IMR-90 (cell line): Measurements from ENCODE around the gene ARAP2. TPM values are rescaled to one million over a fixed set of nuclear protein-coding genes. Genes with fewer than 3 reads are reported as not detected.

ENCODE experiments used
- ATAC-seq: fragments of 200-7000 bp; cut with Tn5 transposase; 2 replicates; pipeline ENCODE4 v1.9.1; 2020; ENCODE audit warnings: low read depth, mild to moderate bottlenecking, moderate library complexity
- BruUV-seq: library from RNA; stranded (reverse); fragments of 400-500 nt; replicated peaks from 2 replicates; lab custom pipeline; 2021; lab: Mats Ljungman, UMichigan
- CTCF ChIA-PET: fragments of 300-600 bp; formaldehyde crosslinking; extraction: SDS; loops from one replicate; lab custom pipeline; 2021; ENCODE audit warnings: antibody characterized with exemption; lab: Yijun Ruan, JAX
- POLR2A ChIA-PET: fragments of 300-600 bp; sonication (Branson Sonifier 250); formaldehyde crosslinking; loops from one replicate; lab custom pipeline; 2022; ENCODE audit warnings: antibody characterized with exemption; ENCODE audit not compliant: unreplicated experiment; lab: Charles Lee
- DNase-seq: peaks from one replicate; pipeline ENCODE4 v3.0.0; 2013
- H2AFZ ChIP-seq: replicated peaks from 2 replicates; pipeline ENCODE3; 2013; ENCODE audit warnings: low read length, mild to moderate bottlenecking; ENCODE audit not compliant: poor library complexity
- H2AK5ac ChIP-seq: 2 replicates; pipeline ENCODE4 v1.6.1; 2013; ENCODE audit warnings: low read depth, low read length, inconsistent platforms
- H2AK9ac ChIP-seq: replicated peaks from 2 replicates; pipeline ENCODE3; 2013; ENCODE audit warnings: mild to moderate bottlenecking, low read depth, low read length, moderate library complexity; ENCODE audit not compliant: poor library complexity
- H2BK120ac ChIP-seq: 2 replicates; pipeline ENCODE4 v1.6.1; 2013; ENCODE audit warnings: low read depth, low read length, inconsistent platforms
- H2BK15ac ChIP-seq: 3 replicates; pipeline ENCODE4 v1.6.1; 2013; ENCODE audit warnings: low read depth, low read length, inconsistent platforms
- H2BK20ac ChIP-seq: 2 replicates; pipeline ENCODE4 v1.6.1; 2013; ENCODE audit warnings: low read depth, mild to moderate bottlenecking, inconsistent platforms, low read length, moderate library complexity
- H2BK5ac ChIP-seq: 2 replicates; pipeline ENCODE4 v1.6.1; 2013; ENCODE audit warnings: mild to moderate bottlenecking, low read depth, low read length, inconsistent platforms; ENCODE audit not compliant: poor library complexity, severe bottlenecking
- H3K14ac ChIP-seq: replicated peaks from 2 replicates; pipeline ENCODE4 v1.6.1; 2013; ENCODE audit warnings: low read depth, low read length, inconsistent platforms
- H3K18ac ChIP-seq: 2 replicates; pipeline ENCODE4 v1.6.1; 2013; ENCODE audit warnings: low read depth, low read length, control low read depth
- H3K23ac ChIP-seq: 2 replicates; pipeline ENCODE4 v1.6.1; 2013; ENCODE audit warnings: low read depth, low read length, inconsistent platforms
- H3K27ac ChIP-seq: 2 replicates; pipeline ENCODE4 v1.5.1; 2013; ENCODE audit warnings: mild to moderate bottlenecking, control low read depth, low read length; ENCODE audit not compliant: insufficient read depth
- H3K27me3 ChIP-seq: 2 replicates; pipeline ENCODE4 v1.6.1; 2013; ENCODE audit warnings: low read length; ENCODE audit not compliant: control insufficient read depth, insufficient read depth
- H3K36me3 ChIP-seq: 2 replicates; pipeline ENCODE4 v1.6.1; 2013; ENCODE audit warnings: low read length, mixed read lengths; ENCODE audit not compliant: control insufficient read depth, insufficient read depth
- H3K4ac ChIP-seq: 2 replicates; pipeline ENCODE4 v1.6.1; 2013; ENCODE audit warnings: low read depth, low read length, inconsistent platforms
- H3K4me1 ChIP-seq: 2 replicates; pipeline ENCODE4 v1.6.1; 2013; ENCODE audit warnings: low read length, mixed read lengths; ENCODE audit not compliant: control insufficient read depth, insufficient read depth
- H3K4me2 ChIP-seq: 2 replicates; pipeline ENCODE4 v1.6.1; 2013; ENCODE audit warnings: low read depth, mild to moderate bottlenecking, control low read depth, low read length, moderate library complexity
- H3K4me3 ChIP-seq: 2 replicates; pipeline ENCODE4 v1.5.1; 2013; ENCODE audit warnings: low read depth, mild to moderate bottlenecking, control low read depth, low read length, moderate library complexity; ENCODE audit not compliant: insufficient read depth
- H3K56ac ChIP-seq: 2 replicates; pipeline ENCODE4 v1.6.1; 2013; ENCODE audit warnings: low read length, inconsistent platforms; ENCODE audit not compliant: insufficient read depth; ENCODE audit errors: extremely low read depth
- H3K79me1 ChIP-seq, 2 experiments: 2 replicates each; pipeline ENCODE4 v1.6.1; 2013; ENCODE audit warnings: low read length in 2 of 2, inconsistent platforms in 1 of 2, low read depth in 1 of 2
- H3K9ac ChIP-seq: 2 replicates; pipeline ENCODE4 v1.6.1; 2013; ENCODE audit warnings: low read depth, low read length, control low read depth
- H3K9me1 ChIP-seq: 2 replicates; pipeline ENCODE4 v1.6.1; 2013; ENCODE audit warnings: low read length, inconsistent platforms; ENCODE audit not compliant: insufficient read depth
- H3K9me3 ChIP-seq: 2 replicates; pipeline ENCODE4 v1.6.1; 2013; ENCODE audit warnings: low read length; ENCODE audit not compliant: control insufficient read depth, insufficient read depth
- H4K20me1 ChIP-seq: 2 replicates; pipeline ENCODE4 v1.6.1; 2013; ENCODE audit warnings: low read length, inconsistent platforms; ENCODE audit not compliant: insufficient read depth
- H4K5ac ChIP-seq: 2 replicates; pipeline ENCODE4 v1.6.1; 2013; ENCODE audit warnings: mild to moderate bottlenecking, low read depth, low read length, control low read depth
- H4K8ac ChIP-seq, 2 experiments: 2 replicates each; pipeline ENCODE4 v1.6.1; 2013; ENCODE audit warnings: low read depth in 2 of 2, low read length in 2 of 2, control low read depth in 1 of 2, inconsistent platforms in 1 of 2
- H4K91ac ChIP-seq: 2 replicates; pipeline ENCODE4 v1.6.1; 2013; ENCODE audit warnings: low read depth, low read length, inconsistent platforms; ENCODE audit not compliant: insufficient read depth
- BHLHE40 ChIP-seq: fragments of 150-350 bp; IDR thresholded peaks from 2 replicates; pipeline ENCODE4 v1.6.1; 2016; ENCODE audit warnings: mild to moderate bottlenecking, low read depth, low read length
- CEBPB ChIP-seq: IDR thresholded peaks from 2 replicates; pipeline ENCODE4 v1.6.1; 2012; ENCODE audit warnings: low read depth, low read length, improper control_type of control experiment
- CTCF ChIP-seq: conservative IDR thresholded peaks from 2 replicates; pipeline ENCODE4 v1.5.1; 2012; ENCODE audit warnings: mild to moderate bottlenecking, low read depth, low read length, improper control_type of control experiment
- ELK1 ChIP-seq: fragments of 150-350 bp; IDR thresholded peaks from 2 replicates; pipeline ENCODE4 v1.6.1; 2016; ENCODE audit warnings: low read depth, mild to moderate bottlenecking, low read length, moderate library complexity, borderline replicate concordance
- FOS ChIP-seq: fragments of 150-350 bp; IDR thresholded peaks from 2 replicates; pipeline ENCODE4 v1.6.1; 2016; ENCODE audit warnings: low read depth, low read length
- MAFK ChIP-seq: IDR thresholded peaks from 2 replicates; pipeline ENCODE4 v1.6.1; 2012; ENCODE audit warnings: low read depth, low read length, improper control_type of control experiment
- MAZ ChIP-seq: IDR thresholded peaks from 2 replicates; pipeline ENCODE4 v1.6.1; 2012; ENCODE audit warnings: low read depth, mild to moderate bottlenecking, low read length, improper control_type of control experiment, moderate library complexity, borderline replicate concordance
- MXI1 ChIP-seq: IDR thresholded peaks from 2 replicates; pipeline ENCODE4 v1.6.1; 2012; ENCODE audit warnings: low read depth, mild to moderate bottlenecking, low read length, moderate library complexity, borderline replicate concordance
- NFE2L2 ChIP-seq: fragments of 150-350 bp; IDR thresholded peaks from 2 replicates; pipeline ENCODE4 v1.6.1; 2016; ENCODE audit warnings: low read depth, mild to moderate bottlenecking, low read length
- POLR2A ChIP-seq: IDR thresholded peaks from 2 replicates; pipeline ENCODE4 v1.6.1; 2012; ENCODE audit warnings: mild to moderate bottlenecking, low read depth, low read length
- RFX5 ChIP-seq: IDR thresholded peaks from 2 replicates; pipeline ENCODE4 v1.8.0; 2012; ENCODE audit warnings: low read depth, mild to moderate bottlenecking, low read length, moderate library complexity
- SMC3 ChIP-seq: fragments of 150-350 bp; IDR thresholded peaks from 2 replicates; pipeline ENCODE4 v1.6.1; 2016; ENCODE audit warnings: low read depth, mild to moderate bottlenecking, antibody characterized with exemption, low read length, moderate library complexity
- WGBS, 2 experiments: methylation state at CpG; one replicate each; pipeline versions ENCODE4 v1.1.5 to v1.1.7; 2013; ENCODE audit warnings: missing lambda C conversion rate in 2 of 2; ENCODE audit not compliant: insufficient read length in 1 of 2; ENCODE audit errors: extremely low coverage in 2 of 2; 5-methylcytosine and 5-hydroxymethylcytosine counted together
- dilution Hi-C: fragments of 300-500 bp; cut with HindIII; formaldehyde crosslinking; loops from one replicate; pipeline ENCODE4 v1.14.3; 2018; ENCODE audit warnings: low sequenced_read_pairs; ENCODE audit not compliant: unreplicated experiment
- in situ Hi-C: fragments of 300-500 bp; cut with MboI; formaldehyde crosslinking; loops from 3 replicates; pipeline ENCODE4 v1.14.3; 2019; ENCODE audit warnings: low sequenced_read_pairs, inconsistent platforms, mixed read lengths
- intact Hi-C: fragments of 100-400 bp; cut with micrococcal nuclease; formaldehyde crosslinking; loops from 2 replicates; pipeline ENCODE4 v1.10.0; 2022
- polyA plus RNA-seq, 3 experiments: library from polyadenylated mRNA; depleted of rRNA; stranded (reverse); fragments of >200 nt; gene quantifications; 2 replicates each; pipeline ENCODE4 v1.2.3, GENCODE V29; 2012; ENCODE audit warnings: low replicate concordance in 1 of 3
- total RNA-seq: library from RNA; depleted of rRNA; stranded (reverse); fragments of >200 nt; gene quantifications from 2 replicates; pipeline ENCODE4 v1.2.3, GENCODE V29; 2012

The ARAP2 gene
- total and polyA plus RNA-seq, 2 of the 4 experiments (the other 2 are of a cell fraction), result 0.32 to 1.8 TPM

GRCh38 chr4:36086261-36086786 is 158.0 kb downstream of the ARAP2 start:
- dilution Hi-C loops, result no loop called here
- Histone ChIP-seq H2AK5ac (no peak overlapping the region), H3K18ac (no peak overlapping the region), H3K4me2 (no peak overlapping the region), H3K56ac (no peak overlapping the region), H3K4ac (no peak overlapping the region), H3K79me1 (no peaks in the 10 kb centered on the region), H4K91ac (no peak overlapping the region), H3K27me3 (no peaks in the 10 kb centered on the region), H3K4me1 (no peaks in the 10 kb centered on the region), H2BK120ac (no peak overlapping the region), H4K5ac (no peak overlapping the region), H4K8ac (no peak overlapping the region), H3K36me3 (no peaks in the 10 kb centered on the region), H2AK9ac (no peak overlapping the region), H3K4me3 (no peak overlapping the region), H2BK20ac (no peak overlapping the region), H4K20me1 (no peaks in the 10 kb centered on the region), H2AFZ (no peak overlapping the region), H3K9me3 (peaks cover 3% of the 10 kb centered on the region; the same call in 1 of the 2 replicates), H3K9ac (no peak overlapping the region), H3K9me1 (no peaks in the 10 kb centered on the region), H3K14ac (no peak overlapping the region), H3K23ac (no peak overlapping the region), H2BK5ac (no peak overlapping the region), H3K27ac (no peak overlapping the region), H2BK15ac (no peak overlapping the region)
- in situ Hi-C loops, result no loop called here
- BruUV-seq, result no TSS peak
- ATAC-seq (no peak), DNase-seq (no peak)
- CTCF ChIA-PET, result no interaction called here
- intact Hi-C loops, result no loop called here
- TF ChIP-seq CEBPB (no peak), CTCF (no peak), NFE2L2 (no peak), RFX5 (no peak), MAFK (no peak), BHLHE40 (no peak), MAZ (no peak), POLR2A (no peak), ELK1 (no peak), FOS (no peak), SMC3 (no peak), MXI1 (no peak)
- POLR2A ChIA-PET, result no interaction called here
- WGBS, 2 experiments, result no CpG with 5 or more reads among the region's 1 CpG
